ENCODE data around the gene BEX4. TPM values are rescaled to one million over a fixed set of nuclear protein-coding genes. Genes with fewer than 3 reads are reported as not detected.

The BEX4 gene
- total RNA-seq, 4 donors from 2014 or later = 20.5 to 33.6 (median 29.4) TPM

DNA sequence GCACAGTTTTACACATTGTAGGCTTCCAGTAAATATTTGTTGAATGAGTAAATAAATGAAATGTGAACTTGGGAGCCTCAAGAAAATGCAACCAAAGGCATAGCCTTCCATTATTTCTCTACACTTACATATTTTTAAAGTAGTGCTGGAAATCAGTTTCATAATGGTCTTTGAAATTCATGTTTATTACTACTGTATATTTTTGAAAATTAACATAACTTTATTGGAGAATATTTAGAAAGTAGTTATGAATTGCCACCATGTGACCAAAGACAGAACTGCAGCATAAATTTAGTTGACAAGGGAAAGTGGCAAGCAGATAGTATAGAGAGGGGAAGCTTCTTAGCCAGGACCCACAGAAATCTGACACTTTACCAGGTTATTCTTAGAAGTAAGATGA, 33.6 kb downstream of the BEX4 start:
- TF ChIP-seq, protein P1, sequence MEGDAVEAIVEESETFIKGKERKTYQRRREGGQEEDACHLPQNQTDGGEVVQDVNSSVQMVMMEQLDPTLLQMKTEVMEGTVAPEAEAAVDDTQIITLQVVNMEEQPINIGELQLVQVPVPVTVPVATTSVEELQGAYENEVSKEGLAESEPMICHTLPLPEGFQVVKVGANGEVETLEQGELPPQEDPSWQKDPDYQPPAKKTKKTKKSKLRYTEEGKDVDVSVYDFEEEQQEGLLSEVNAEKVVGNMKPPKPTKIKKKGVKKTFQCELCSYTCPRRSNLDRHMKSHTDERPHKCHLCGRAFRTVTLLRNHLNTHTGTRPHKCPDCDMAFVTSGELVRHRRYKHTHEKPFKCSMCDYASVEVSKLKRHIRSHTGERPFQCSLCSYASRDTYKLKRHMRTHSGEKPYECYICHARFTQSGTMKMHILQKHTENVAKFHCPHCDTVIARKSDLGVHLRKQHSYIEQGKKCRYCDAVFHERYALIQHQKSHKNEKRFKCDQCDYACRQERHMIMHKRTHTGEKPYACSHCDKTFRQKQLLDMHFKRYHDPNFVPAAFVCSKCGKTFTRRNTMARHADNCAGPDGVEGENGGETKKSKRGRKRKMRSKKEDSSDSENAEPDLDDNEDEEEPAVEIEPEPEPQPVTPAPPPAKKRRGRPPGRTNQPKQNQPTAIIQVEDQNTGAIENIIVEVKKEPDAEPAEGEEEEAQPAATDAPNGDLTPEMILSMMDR (IDR thresholded peaks at IDR 0.05) = no peak
- ATAC-seq (ENCODE audit: low FRiP score) = no peak
- no peak for DNase-seq (ENCODE audit: low spot score)

GRCh38 chrX:103249805-103250204, 34.9 kb downstream of the BEX4 start:
- DNase-seq (ENCODE audit: low spot score) = no peak
- no peak for ATAC-seq (ENCODE audit: low FRiP score)
- TF ChIP-seq, protein P1 (IDR thresholded peaks at IDR 0.05) = no peak

DNA sequence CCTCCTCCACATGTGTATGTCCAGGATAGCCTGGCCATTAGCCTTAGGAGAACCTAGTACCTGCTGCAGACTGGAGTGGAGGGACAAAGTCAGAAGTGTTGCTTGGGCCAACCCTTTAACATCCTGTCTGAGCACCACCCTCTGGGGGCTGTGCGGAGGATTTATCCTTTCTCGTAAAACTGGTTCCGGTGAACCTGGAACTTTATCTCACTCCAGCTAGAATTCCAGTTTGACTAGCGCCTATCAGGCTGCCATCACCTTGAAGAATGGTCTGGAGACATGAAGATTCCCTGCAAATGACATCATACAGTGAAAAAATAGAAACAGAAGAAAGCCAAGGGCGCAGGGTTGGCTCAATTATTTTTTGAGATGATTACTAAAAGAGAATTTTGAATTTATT, 36.1 kb downstream of the BEX4 start:
- ATAC-seq (ENCODE audit: low FRiP score) (no peak), DNase-seq (ENCODE audit: low spot score) (no peak)
- TF ChIP-seq, protein P1 (IDR thresholded peaks at IDR 0.05) = no peak

- TF ChIP-seq, protein P1 (IDR thresholded peaks at IDR 0.05) = no peak
- no peak for DNase-seq (ENCODE audit: low spot score)
- no peak for ATAC-seq (ENCODE audit: low FRiP score)
These were observed 38.7 kb downstream of the BEX4 start for GRCh38 chrX:103253608-103254007.

DNA sequence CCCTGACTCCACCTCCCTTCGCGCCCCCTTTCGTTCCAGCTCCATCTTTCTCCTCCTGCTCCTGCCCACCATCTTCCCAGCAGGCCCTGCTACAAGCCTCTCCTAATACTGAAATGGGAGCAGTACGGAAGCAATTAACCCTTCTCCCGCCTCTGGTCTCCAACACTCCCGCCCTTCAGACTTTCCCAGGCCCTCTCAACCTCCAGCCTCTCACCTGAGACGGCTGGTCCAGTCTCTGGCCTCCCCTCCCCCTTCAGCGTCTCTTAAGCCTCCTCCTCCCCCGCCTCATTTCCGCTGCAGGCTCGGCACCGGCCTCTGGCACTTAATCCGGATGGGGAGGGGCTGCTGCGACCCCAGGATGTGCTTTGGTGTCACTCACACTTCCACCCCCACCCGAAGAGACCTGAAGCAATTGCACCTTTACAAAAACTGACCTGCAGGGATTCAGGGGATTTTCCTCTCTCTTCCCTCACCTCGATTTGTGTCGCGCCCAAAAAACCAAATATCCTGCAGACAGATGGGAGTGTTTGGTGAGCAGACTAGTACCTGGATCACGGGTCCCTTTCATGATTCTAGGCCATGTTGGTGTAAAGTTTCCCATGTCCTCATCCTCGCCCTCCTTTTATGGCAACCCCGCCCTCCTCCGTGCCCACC, 39.4 kb downstream of the BEX4 start:
- TF ChIP-seq, protein P1 (IDR thresholded peaks at IDR 0.05) = no peak
- DNase-seq (ENCODE audit: low spot score) (no peak), ATAC-seq (ENCODE audit: low FRiP score) (peak; percentile 62)

DNA sequence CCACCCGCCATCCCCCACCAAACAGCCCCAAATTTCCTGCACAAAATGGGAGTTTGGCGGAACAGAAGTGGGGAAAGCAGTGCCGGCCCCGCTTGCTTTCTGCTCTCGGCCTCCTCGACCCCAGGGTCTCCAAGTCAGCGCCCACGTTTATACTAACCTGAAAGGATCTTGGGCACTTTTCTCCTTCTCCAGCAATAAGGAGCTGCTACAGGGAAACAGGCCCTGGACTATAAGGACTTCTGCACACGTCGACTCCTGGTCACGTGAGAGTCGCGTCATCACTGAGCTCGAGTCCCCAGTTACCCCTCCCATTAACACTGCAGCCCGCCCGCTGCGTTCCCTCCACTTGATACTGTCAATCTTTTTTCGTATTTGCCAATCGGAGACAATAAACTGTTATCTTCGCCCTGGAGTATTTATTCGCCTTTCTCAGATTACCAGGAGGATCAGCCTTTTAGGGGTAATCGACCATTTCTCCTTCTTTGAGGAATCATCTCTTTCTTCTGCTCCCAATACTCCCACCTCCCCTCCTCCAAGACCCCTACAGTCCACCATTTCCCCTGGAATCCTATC, 40.1 kb downstream of the BEX4 start, which contains the start of gene TCEAL8:
TCEAL8 (minus strand) TSS at position 235 of the 573 bp plus-strand sequence. CDS start 1,176 bp downstream, outside the sequence.
- TF ChIP-seq, protein P1 (IDR thresholded peaks at IDR 0.05) = no peak
- DNase-seq (ENCODE audit: low spot score) = peak; percentile 54
- ATAC-seq (ENCODE audit: low FRiP score) = peak; percentile 77

DNA sequence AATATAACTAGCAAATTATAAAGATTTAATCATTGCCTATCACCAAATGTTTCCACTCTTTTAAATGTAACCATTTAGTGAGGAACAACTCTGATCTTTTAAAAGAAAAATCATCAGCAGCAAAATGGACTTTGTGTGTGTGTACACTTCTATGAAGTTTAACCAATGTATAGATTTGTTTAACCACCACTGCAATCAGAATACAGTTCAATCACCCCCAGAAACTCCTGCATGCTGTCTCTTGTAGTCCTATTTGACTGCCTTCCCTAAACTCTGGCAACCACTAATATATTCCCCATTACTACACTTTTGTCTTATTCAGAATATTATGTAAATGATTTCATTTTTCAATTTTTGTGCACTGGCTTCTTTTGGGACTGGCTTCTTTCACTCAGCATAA, 41.7 kb downstream of the BEX4 start:
- ATAC-seq (ENCODE audit: low FRiP score) = no peak
- TF ChIP-seq, protein P1 (IDR thresholded peaks at IDR 0.05) = no peak
- DNase-seq (ENCODE audit: low spot score) = no peak
